ENCODE measurements around the gene KRT82. TPM values are rescaled to one million over a fixed set of nuclear protein-coding genes. Genes with fewer than 3 reads are reported as not detected.

The KRT82 gene
- total RNA-seq, 1 donor from 2014 or later, result not detected

GRCh38 chr12:52446367-52447045 lies 40.4 kb upstream of the KRT82 start:
- TF ChIP-seq CTCF (conservative IDR thresholded peaks at IDR 0.05), result no peak
- H3K4me3 Mint-ChIP-seq, result no peak overlapping the region
- H3K36me3 Mint-ChIP-seq (ENCODE audit: low read depth), result no peaks in the 10 kb centered on the region
- H3K9me3 Mint-ChIP-seq, result no peaks in the 10 kb centered on the region
- H3K27me3 Mint-ChIP-seq (ENCODE audit: low read depth), result peaks cover 33% of the 10 kb centered on the region
- no peak overlapping the region for H3K27ac Mint-ChIP-seq (ENCODE audit: unreplicated experiment)
- peaks cover 3% of the 10 kb centered on the region for H3K4me1 Mint-ChIP-seq
- no peak for DNase-seq (ENCODE audit: low read depth, low spot score)

GRCh38 chr12:52445876-52446275 lies 39.7 kb upstream of the KRT82 start:
- no peaks in the 10 kb centered on the region for H3K9me3 Mint-ChIP-seq
- peaks cover 33% of the 10 kb centered on the region for H3K27me3 Mint-ChIP-seq (ENCODE audit: low read depth)
- no peaks in the 10 kb centered on the region for H3K36me3 Mint-ChIP-seq (ENCODE audit: low read depth)
- H3K4me3 Mint-ChIP-seq, result no peak overlapping the region
- H3K4me1 Mint-ChIP-seq, result peaks cover 9% of the 10 kb centered on the region
- TF ChIP-seq CTCF (conservative IDR thresholded peaks at IDR 0.05), result no peak
- DNase-seq (ENCODE audit: low read depth, low spot score), result no peak
- H3K27ac Mint-ChIP-seq (ENCODE audit: unreplicated experiment), result peak overlapping the region; percentile 11

GRCh38 chr12:52444647-52445595 lies 38.8 kb upstream of the KRT82 start:
- no peaks in the 10 kb centered on the region for H3K9me3 Mint-ChIP-seq
- H3K36me3 Mint-ChIP-seq (ENCODE audit: low read depth), result no peaks in the 10 kb centered on the region
- no peak for TF ChIP-seq CTCF (conservative IDR thresholded peaks at IDR 0.05)
- no peak overlapping the region for H3K27ac Mint-ChIP-seq (ENCODE audit: unreplicated experiment)
- H3K27me3 Mint-ChIP-seq (ENCODE audit: low read depth), result peaks cover 29% of the 10 kb centered on the region
- H3K4me3 Mint-ChIP-seq, result no peak overlapping the region
- no peak for DNase-seq (ENCODE audit: low read depth, low spot score)
- H3K4me1 Mint-ChIP-seq, result peaks cover 13% of the 10 kb centered on the region

GRCh38 chr12:52443966-52444365 lies 37.8 kb upstream of the KRT82 start:
- Mint-ChIP-seq H3K9me3 (no peaks in the 10 kb centered on the region), H3K27me3 (ENCODE audit: low read depth) (peaks cover 27% of the 10 kb centered on the region), H3K27ac (ENCODE audit: unreplicated experiment) (no peak overlapping the region)

More at GRCh38 chr12:52443966-52444365, 37.8 kb upstream of the KRT82 start:
- no peaks in the 10 kb centered on the region for H3K36me3 Mint-ChIP-seq (ENCODE audit: low read depth)
- TF ChIP-seq CTCF (conservative IDR thresholded peaks at IDR 0.05), result no peak
- peaks cover 13% of the 10 kb centered on the region for H3K4me1 Mint-ChIP-seq
- DNase-seq (ENCODE audit: low read depth, low spot score), result no peak
- H3K4me3 Mint-ChIP-seq, result no peak overlapping the region
